Posterior vena cava (tissue), 2 donors: ENCODE data around the gene DMBX1. TPM values are rescaled to one million over a fixed set of nuclear protein-coding genes. Genes with fewer than 3 reads are reported as not detected.

Experiments used
- DNase-seq: peaks from one replicate; pipeline ENCODE4 v3.0.0-alpha.2; 2020; ENCODE audit warnings: low spot score
- intact Hi-C, 2 donors: fragments of 100-400 bp; cut with DNase I; formaldehyde crosslinking; loops; one replicate each; pipeline versions ENCODE4 v1.14.1 to v1.14.2; 2022 to 2023
- total RNA-seq, 2 donors: library from RNA; stranded (reverse); fragmentation: NEBNext Ultra II Directional; extraction: Animal tissue kit (Norgen Biotek cat#: 25700); gene quantifications; one replicate each; pipeline ENCODE4 v1.2.1, GENCODE V29; 2021
- donor health status: DM: yes; HTN: yes; CAD: no.
- donor health status: DM: yes; HTN: yes; CAD: no.

The DMBX1 gene
- total RNA-seq, 2 donors from 2014 or later, result not detected

DNA sequence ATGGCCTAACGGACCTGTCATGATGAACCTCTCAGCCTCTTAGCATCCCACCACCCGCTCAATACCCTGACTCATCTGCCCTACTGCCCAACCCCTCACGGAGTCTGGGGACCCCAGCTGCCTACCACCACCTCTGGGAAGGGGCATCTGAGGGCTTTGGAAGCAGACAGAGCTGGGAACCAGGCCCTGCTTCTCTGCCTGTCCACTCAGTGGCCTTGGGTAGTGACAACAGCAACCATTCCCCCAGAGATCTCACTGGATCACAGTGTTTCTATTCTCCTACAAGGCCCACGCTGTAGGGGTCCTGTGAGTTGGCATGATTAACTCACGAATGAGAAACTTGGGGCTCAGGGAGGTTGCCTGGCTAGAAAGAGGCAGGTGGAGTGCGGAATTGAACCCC, 32.5 kb upstream of the DMBX1 start:
- DNase-seq, result no peak
- intact Hi-C loops, result no loop called here

DNA sequence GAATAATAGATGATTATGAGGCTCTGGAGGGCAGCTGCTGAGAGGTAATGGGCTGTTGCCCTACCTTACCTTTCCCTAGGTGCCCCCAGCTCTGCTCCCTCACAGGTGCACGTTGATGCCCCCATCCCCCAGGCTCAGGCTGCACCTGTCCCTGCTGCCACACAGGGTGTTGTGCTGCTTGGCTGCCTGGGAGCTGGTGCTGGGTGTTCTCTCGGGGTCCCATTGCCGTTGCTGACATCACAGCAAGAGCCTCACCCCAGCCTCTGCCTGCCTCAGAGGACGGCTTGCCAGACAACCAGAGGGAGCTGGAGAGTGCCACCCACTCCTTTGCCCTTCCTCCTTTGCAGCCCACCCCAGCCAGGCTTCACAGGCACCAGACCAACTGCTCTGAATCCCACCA, 31.4 kb upstream of the DMBX1 start:
- no peak for DNase-seq
- intact Hi-C loops, result no loop called here

- no peak for DNase-seq
- intact Hi-C loops, result no loop called here
These were observed 30.8 kb upstream of the DMBX1 start for GRCh38 chr1:46458846-46459245.

- intact Hi-C loops, result no loop called here
These were observed 30.3 kb upstream of the DMBX1 start for GRCh38 chr1:46459315-46459714.

DNA sequence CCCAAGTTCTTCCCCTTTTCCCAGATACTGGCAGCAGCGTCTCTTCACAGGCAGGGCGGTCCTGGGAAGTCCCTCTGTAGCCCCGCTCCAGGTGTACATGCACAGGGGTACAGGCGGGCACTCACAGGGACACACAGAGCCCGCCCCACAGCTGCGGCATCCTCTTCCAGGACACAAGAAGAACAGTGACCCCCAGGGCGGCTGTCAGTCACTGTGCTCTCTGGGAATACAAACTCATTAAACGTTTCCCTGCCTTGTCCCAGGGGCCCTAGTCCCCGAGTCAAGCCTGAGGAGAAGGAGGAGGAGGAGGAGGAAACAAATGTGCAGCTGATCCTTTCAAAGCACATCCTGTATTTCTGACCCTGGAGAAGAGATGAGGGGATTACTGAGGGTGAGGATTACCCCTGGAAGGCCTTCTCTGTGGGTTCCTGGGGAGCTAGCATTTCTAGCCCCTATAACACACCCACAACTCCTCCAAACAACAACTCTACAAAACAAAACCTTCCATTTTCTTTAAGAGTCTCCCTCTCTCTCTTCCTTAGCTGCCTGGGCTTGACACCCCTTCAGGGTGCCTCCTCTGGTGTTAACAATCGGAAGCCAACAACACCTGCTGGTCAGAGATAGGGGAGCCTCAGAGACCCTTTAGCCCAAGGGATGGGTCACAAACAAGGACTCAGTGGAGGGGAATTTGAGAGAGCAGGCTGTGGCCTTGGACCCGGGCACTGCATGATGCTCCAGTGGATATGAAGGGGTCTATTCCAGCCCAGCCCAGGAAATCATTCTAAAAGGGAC, 28.4 kb upstream of the DMBX1 start:
- intact Hi-C loops, result no loop called here
- no peak for DNase-seq

More at GRCh38 chr1:46459315-46459714, 30.3 kb upstream of the DMBX1 start:
- no peak for DNase-seq

- DNase-seq, result no peak
- intact Hi-C loops, result loop anchor here in 1 of 2 donors (1.0 kb wide), 1 partner anchor 30 kb away; no protein-coding TSS in a partner anchor
These were observed 27.7 kb upstream of the DMBX1 start for GRCh38 chr1:46461809-46462448.

GRCh38 chr1:46464013-46464548, 25.6 kb upstream of the DMBX1 start:
- no peak for DNase-seq
- intact Hi-C loops, result no loop called here

GRCh38 chr1:46464915-46465314, 24.7 kb upstream of the DMBX1 start:
- intact Hi-C loops, result no loop called here
- DNase-seq, result no peak

GRCh38 chr1:46465981-46466476, 23.6 kb upstream of the DMBX1 start:
- no peak for DNase-seq
- intact Hi-C loops, result no loop called here

GRCh38 chr1:46466477-46467182, 23.0 kb upstream of the DMBX1 start:
- intact Hi-C loops, result no loop called here

DNA sequence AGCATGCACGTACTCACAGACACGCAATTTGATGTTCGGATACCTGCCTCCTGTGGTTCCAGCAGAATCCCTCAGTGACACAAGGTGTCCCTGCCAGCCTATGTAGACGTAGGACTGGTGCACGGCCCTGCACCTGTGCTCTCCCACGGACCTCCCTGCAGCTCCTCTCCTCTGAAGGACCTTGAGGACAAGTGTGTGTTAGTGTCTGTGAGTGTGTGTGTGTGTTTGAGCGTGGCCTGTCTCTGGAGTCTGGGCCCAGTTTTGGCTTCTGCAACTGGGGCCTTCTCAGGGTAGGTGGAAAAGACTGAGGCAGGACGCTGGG, 22.5 kb upstream of the DMBX1 start:
- no peak for DNase-seq

More at GRCh38 chr1:46466477-46467182, 23.0 kb upstream of the DMBX1 start:
- DNase-seq, result no peak

DNA sequence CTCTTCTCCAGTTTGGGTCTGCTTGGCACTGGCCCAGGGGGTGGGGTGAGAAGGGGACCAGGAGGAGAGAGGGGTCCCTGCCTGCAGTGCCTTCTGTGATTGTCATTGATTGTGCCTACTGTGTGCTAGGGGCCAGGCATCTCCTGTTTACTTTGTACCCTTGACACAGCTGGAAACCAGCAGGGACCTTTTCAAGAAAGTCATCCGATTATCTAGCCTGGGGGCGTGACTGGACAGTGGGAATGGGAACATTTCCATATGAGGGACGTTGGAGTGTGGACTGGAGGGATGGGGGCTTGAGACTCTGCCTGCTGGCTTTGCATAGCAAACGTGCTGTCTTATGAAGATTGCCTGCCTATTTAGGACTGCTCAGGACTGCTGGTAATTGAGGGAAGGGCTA, 19.8 kb upstream of the DMBX1 start:
- intact Hi-C loops, result no loop called here
- no peak for DNase-seq

More for the DNA sequence above, 22.5 kb upstream of the DMBX1 start:
- intact Hi-C loops, result no loop called here

DNA sequence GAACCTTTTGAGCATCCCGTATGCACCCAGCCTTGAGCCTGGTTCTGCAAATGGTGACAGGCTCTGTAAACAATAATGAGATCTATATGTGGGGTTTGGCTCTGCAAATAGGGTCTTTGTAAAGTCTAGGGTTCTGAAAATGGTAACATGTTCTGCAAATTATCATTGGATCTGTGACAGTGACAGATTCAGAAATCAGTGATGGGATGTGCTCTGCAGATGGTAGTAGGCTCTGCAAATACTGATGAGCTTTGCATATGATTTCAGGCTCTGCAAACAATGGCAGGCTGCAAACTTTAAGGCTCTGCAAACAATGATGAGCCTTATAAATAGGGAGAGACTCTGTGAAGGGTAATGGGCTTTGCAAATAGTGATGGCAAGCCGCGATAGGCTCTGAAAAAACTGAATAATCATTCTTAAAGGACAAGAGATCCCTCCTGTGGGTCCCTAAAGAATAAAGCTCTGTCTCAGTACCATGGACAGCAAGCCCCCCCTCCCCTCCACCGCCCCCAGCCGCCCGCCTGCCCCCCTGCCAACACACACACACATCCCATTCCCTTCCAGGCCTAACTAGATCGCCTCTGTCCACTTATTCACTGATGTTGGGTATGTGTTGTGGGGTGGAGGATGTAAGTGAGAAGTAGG, 17.7 kb upstream of the DMBX1 start:
- intact Hi-C loops, result no loop called here
- no peak for DNase-seq

DNA sequence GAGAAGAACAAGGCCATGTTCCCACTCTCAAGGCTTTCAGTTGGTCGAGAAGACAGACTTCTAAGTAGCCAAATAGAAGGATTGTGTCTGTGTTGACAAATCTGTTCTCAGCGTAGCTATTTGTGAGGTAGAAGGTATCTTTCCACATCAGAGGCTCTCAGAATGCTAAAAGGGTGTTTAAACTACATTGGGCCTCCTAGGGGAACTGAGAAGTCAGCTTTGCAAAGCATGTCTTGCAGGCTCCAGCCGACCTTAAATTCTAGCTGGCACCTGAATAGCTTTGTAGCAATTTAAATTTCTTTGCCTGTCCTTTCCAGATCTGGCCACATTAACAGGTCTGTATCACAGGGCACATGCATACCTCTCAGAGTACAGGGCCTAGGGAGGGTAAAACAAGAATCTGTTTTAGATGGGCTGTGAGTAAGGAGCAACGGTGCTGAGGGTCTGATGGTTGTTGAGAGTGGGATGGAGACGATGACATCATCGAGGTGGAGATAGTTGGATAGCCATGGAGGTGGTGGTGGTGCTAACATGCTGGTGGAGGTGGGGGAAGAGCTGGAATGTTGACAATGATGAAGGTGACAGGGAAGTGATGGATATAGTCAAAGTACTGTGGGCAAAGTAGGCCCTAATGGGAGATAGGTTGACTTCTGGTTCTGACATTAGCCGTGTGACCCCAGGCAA, 17.0 kb upstream of the DMBX1 start:
- intact Hi-C loops, result no loop called here
- no peak for DNase-seq

- no peak for DNase-seq
- intact Hi-C loops, result no loop called here
These were observed 15.6 kb upstream of the DMBX1 start for GRCh38 chr1:46473991-46474390.

GRCh38 chr1:46474570-46474969, 15.1 kb upstream of the DMBX1 start:
- DNase-seq, result no peak
- intact Hi-C loops, result no loop called here

- intact Hi-C loops, result loop anchor here in 1 of 2 donors (5.0 kb wide), 1 partner anchor 51 kb away; no protein-coding TSS in a partner anchor
- DNase-seq, result no peak
These were observed 13.0 kb upstream of the DMBX1 start for GRCh38 chr1:46476673-46477072.

DNA sequence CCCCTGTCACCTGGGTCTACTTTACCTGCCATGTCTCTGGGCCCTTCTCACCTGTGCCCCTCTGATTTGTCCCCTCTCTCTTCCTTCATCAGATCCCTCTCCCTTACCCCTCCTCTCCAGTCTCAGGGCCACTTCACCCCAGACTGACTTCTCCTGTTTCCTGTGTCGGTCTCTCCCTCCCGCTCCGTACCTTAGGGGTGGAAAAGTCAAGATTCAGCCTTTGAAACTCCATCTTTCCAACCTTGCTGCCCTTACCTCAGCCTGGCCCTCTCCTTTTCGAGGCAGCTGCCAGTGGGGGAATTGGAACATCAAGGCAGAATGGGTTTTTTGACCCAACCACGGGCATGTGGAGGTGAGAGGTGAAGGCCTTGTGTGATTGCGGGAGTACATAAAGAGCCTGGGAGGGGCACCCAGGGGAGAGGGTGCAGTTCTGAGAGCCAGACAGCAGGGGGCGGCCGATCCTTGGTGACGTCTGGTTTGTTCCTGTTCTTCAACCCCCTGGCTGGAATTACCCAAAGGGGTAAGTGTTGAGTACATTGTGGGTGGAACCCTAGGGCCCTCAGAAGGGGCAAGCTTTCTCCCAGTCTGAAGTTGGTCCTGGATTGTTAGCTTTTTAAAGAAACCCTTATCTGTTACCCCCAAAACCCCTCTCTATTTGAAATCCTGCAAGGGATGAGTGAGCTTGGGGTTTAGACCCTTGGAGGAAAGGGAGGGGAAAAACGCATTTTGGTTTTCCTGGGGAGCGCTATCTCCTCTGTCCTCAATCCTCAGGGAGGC, 12.3 kb upstream of the DMBX1 start:
- peak; percentile 91 for DNase-seq
- intact Hi-C loops, result loop anchor here in 1 of 2 donors (5.0 kb wide), 1 partner anchor 50 kb away; no protein-coding TSS in a partner anchor
